ENCODE measurements around the gene NASP. TPM values are rescaled to one million over a fixed set of nuclear protein-coding genes. Genes with fewer than 3 reads are reported as not detected.

The NASP gene
- total and polyA plus RNA-seq, 2 experiments from 2014 or later, result 68.6 to 82.6 TPM

DNA sequence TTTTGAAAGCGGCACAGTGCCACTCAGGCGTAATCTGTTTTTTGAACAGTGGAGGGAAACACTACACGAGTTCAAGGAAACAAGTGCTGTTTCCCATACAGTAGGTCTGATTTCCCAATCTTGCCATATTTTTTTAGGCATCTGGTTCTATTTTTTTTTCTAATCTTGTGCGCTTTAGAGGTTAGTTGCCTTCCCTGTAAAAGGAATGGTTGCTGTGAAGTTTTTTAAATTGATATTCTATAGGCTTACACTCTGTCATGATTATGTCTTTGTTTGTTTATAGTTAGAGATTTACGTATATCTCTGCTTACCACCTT, 1.2 kb downstream of the NASP start:
- TF ChIP-seq EZH2 (IDR thresholded peaks at IDR 0.05; ENCODE audit: borderline replicate concordance) (no peak), EZH2phosphoT487 (IDR thresholded peaks at IDR 0.05; ENCODE audit: low read depth, severe bottlenecking, unreplicated experiment) (no peak)
- TF ChIP-seq, protein P1, sequence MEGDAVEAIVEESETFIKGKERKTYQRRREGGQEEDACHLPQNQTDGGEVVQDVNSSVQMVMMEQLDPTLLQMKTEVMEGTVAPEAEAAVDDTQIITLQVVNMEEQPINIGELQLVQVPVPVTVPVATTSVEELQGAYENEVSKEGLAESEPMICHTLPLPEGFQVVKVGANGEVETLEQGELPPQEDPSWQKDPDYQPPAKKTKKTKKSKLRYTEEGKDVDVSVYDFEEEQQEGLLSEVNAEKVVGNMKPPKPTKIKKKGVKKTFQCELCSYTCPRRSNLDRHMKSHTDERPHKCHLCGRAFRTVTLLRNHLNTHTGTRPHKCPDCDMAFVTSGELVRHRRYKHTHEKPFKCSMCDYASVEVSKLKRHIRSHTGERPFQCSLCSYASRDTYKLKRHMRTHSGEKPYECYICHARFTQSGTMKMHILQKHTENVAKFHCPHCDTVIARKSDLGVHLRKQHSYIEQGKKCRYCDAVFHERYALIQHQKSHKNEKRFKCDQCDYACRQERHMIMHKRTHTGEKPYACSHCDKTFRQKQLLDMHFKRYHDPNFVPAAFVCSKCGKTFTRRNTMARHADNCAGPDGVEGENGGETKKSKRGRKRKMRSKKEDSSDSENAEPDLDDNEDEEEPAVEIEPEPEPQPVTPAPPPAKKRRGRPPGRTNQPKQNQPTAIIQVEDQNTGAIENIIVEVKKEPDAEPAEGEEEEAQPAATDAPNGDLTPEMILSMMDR (IDR thresholded peaks at IDR 0.05; ENCODE audit: poor library complexity), result no peak
- Histone ChIP-seq H3K27me3 (no peaks in the 10 kb centered on the region), H3K27ac (peak overlapping the region; percentile 80), H3K36me3 (replicated peaks; ENCODE audit: insufficient read depth, low read depth) (no peaks in the 10 kb centered on the region), H4K20me1 (ENCODE audit: insufficient read depth, poor library complexity, severe bottlenecking) (peaks cover 32% of the 10 kb centered on the region), H2AFZ (no peak overlapping the region), H3K4me3 (peak overlapping the region; percentile 81), H3K4me1 (ENCODE audit: insufficient read depth) (peaks cover 14% of the 10 kb centered on the region), H3K79me2 (peaks cover 50% of the 10 kb centered on the region), H3K4me2 (peak overlapping the region; percentile 79), H3K9me2 (replicated peaks; ENCODE audit: insufficient read depth) (no peaks in the 10 kb centered on the region), H3K9me3 (ENCODE audit: low read depth) (no peaks in the 10 kb centered on the region)
- WGBS (ENCODE audit: low lambda C conversion rate, missing lambda C conversion rate), result 3% methylated on average over 5 of the region's 5 CpGs
- no peak for DNase-seq (ENCODE audit: low spot score)

DNA sequence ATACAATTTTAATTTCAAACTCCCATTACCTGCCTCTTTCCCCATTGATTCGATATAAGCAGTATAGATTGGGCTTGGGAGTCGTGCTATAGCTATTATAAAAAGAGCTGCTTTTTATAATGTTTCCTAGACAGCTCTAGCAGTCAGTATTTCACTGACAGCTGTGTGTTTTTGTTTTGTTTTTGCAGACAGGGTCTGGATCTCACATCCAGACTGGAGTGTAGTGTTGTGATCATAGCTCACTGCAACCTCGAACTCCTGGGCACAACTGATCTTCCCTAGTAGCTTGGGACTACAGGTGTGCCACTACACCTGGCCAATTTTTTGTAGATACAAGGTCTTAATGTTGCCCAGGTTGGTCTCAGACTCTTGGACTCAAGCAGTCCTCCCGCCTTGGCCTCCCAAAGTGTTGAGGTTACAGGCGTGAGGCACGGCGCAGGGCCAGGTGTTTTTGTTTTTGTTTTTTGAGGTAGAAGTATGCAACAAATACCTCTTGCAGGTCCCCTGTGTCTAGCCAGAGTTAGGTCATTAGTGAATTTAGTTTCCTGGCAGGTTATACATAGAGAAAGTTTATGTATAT, 1.7 kb downstream of the NASP start:
- peak overlapping the region; percentile 81 for H3K4me3 ChIP-seq
- H2AFZ ChIP-seq, result no peak overlapping the region
- no peaks in the 10 kb centered on the region for H3K9me3 ChIP-seq (ENCODE audit: low read depth)
- peaks cover 32% of the 10 kb centered on the region for H4K20me1 ChIP-seq (ENCODE audit: insufficient read depth, poor library complexity, severe bottlenecking)
- no peaks in the 10 kb centered on the region for H3K36me3 ChIP-seq (replicated peaks; ENCODE audit: insufficient read depth, low read depth)
- no peak for TF ChIP-seq EZH2 (IDR thresholded peaks at IDR 0.05; ENCODE audit: borderline replicate concordance)
- TF ChIP-seq, protein P1 (IDR thresholded peaks at IDR 0.05; ENCODE audit: poor library complexity), result no peak
- no peak for TF ChIP-seq EZH2phosphoT487 (IDR thresholded peaks at IDR 0.05; ENCODE audit: low read depth, severe bottlenecking, unreplicated experiment)
- H3K4me1 ChIP-seq (ENCODE audit: insufficient read depth), result peaks cover 14% of the 10 kb centered on the region
- peak overlapping the region; percentile 79 for H3K4me2 ChIP-seq
- peak overlapping the region; percentile 80 for H3K27ac ChIP-seq
- DNase-seq (ENCODE audit: low spot score), result no peak
- peaks cover 55% of the 10 kb centered on the region for H3K79me2 ChIP-seq
- WGBS (ENCODE audit: low lambda C conversion rate, missing lambda C conversion rate), result 38% methylated on average over 7 of the region's 7 CpGs
- no peaks in the 10 kb centered on the region for H3K9me2 ChIP-seq (replicated peaks; ENCODE audit: insufficient read depth)
- no peaks in the 10 kb centered on the region for H3K27me3 ChIP-seq

DNA sequence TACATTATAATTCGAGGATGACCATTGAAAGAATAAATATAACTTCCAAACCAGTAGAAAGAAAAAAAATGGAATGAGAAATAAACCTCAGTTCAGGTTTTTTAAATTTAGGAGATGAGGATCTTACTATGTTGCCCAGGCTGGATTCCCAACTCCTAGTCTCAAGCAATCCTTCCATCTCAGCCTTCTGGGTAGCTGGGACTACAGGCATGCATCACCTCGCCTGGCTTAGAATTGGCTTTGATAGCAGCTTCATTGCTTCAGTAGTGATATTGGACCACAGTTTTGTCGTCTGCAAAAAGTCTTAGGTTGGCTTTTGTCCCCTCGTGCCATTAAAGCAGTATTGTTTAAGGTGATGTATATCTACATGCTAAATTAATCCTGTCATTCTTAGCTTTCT, 2.9 kb downstream of the NASP start:
- no peak for DNase-seq (ENCODE audit: low spot score)
- Histone ChIP-seq H4K20me1 (ENCODE audit: insufficient read depth, poor library complexity, severe bottlenecking) (peaks cover 32% of the 10 kb centered on the region), H3K4me1 (ENCODE audit: insufficient read depth) (peaks cover 14% of the 10 kb centered on the region), H3K9me3 (ENCODE audit: low read depth) (no peaks in the 10 kb centered on the region), H3K79me2 (peaks cover 67% of the 10 kb centered on the region), H3K27me3 (no peaks in the 10 kb centered on the region), H2AFZ (no peak overlapping the region), H3K4me3 (no peak overlapping the region), H3K36me3 (replicated peaks; ENCODE audit: insufficient read depth, low read depth) (no peaks in the 10 kb centered on the region), H3K4me2 (peak overlapping the region; percentile 79), H3K27ac (no peak overlapping the region), H3K9me2 (replicated peaks; ENCODE audit: insufficient read depth) (no peaks in the 10 kb centered on the region)
- WGBS (ENCODE audit: low lambda C conversion rate, missing lambda C conversion rate), result 86% methylated on average over 4 of the region's 4 CpGs
- TF ChIP-seq EZH2phosphoT487 (IDR thresholded peaks at IDR 0.05; ENCODE audit: low read depth, severe bottlenecking, unreplicated experiment), result no peak
- TF ChIP-seq, protein P1 (IDR thresholded peaks at IDR 0.05; ENCODE audit: poor library complexity), result no peak

DNA sequence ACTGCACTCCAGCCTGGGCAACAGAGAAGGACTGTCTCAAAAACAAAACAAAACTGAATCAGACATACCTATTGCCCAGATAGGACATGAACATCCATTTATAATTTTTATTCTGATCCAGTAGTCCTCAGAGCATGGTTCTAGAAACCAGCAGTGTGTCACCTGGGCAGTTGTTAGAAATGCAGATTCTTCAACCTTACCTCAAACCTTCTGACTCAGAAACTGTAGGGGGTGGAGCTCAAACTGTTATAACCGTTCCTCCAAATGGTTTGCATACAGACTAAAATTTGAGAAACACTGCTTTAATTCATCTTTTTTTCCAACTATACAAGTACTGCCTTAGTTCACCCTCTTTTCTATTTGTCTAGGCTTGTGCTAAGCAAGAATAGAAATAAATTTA, 6.0 kb downstream of the NASP start:
- H3K4me2 ChIP-seq, result no peak overlapping the region
- H3K27me3 ChIP-seq, result no peaks in the 10 kb centered on the region
- H3K27ac ChIP-seq, result no peak overlapping the region
- no peaks in the 10 kb centered on the region for H3K36me3 ChIP-seq (replicated peaks; ENCODE audit: insufficient read depth, low read depth)
- TF ChIP-seq EZH2 (IDR thresholded peaks at IDR 0.05; ENCODE audit: borderline replicate concordance), result no peak
- TF ChIP-seq, protein P1 (IDR thresholded peaks at IDR 0.05; ENCODE audit: poor library complexity), result no peak
- no peak for TF ChIP-seq EZH2phosphoT487 (IDR thresholded peaks at IDR 0.05; ENCODE audit: low read depth, severe bottlenecking, unreplicated experiment)
- no peak overlapping the region for H2AFZ ChIP-seq
- peaks cover 32% of the 10 kb centered on the region for H4K20me1 ChIP-seq (ENCODE audit: insufficient read depth, poor library complexity, severe bottlenecking)
- H3K9me3 ChIP-seq (ENCODE audit: low read depth), result no peaks in the 10 kb centered on the region
- no peak overlapping the region for H3K4me3 ChIP-seq
- H3K4me1 ChIP-seq (ENCODE audit: insufficient read depth), result peaks cover 14% of the 10 kb centered on the region
- 74% methylated on average over 1 of the region's 1 CpG for WGBS (ENCODE audit: low lambda C conversion rate, missing lambda C conversion rate)
- H3K79me2 ChIP-seq, result peaks cover 84% of the 10 kb centered on the region
- no peaks in the 10 kb centered on the region for H3K9me2 ChIP-seq (replicated peaks; ENCODE audit: insufficient read depth)
- DNase-seq (ENCODE audit: low spot score), result no peak

Data from hepatocyte (in vitro differentiated cells).